ENCODE data around the gene TEX11.

DNA sequence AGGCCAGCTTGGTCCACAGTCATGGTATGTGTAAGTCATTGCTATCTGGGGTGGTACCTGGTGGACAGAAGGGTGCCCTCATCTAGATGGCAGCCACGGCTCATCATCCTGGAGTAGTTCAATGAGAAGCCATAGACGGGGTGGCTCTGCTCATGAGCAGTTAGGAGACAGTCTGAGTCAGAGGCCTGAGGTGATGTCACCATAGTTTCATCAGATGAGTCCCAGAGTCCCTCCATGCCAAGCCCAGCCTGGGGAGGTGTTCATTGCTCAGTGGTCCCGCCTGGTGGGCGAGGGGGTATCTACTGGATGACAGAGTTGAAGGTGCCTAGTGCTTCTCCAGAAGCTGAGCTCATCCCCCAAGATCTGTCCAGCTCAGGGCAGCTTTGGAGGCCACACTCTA lies 414.1 kb downstream of the TEX11 start:
- TF ChIP-seq, protein P1, sequence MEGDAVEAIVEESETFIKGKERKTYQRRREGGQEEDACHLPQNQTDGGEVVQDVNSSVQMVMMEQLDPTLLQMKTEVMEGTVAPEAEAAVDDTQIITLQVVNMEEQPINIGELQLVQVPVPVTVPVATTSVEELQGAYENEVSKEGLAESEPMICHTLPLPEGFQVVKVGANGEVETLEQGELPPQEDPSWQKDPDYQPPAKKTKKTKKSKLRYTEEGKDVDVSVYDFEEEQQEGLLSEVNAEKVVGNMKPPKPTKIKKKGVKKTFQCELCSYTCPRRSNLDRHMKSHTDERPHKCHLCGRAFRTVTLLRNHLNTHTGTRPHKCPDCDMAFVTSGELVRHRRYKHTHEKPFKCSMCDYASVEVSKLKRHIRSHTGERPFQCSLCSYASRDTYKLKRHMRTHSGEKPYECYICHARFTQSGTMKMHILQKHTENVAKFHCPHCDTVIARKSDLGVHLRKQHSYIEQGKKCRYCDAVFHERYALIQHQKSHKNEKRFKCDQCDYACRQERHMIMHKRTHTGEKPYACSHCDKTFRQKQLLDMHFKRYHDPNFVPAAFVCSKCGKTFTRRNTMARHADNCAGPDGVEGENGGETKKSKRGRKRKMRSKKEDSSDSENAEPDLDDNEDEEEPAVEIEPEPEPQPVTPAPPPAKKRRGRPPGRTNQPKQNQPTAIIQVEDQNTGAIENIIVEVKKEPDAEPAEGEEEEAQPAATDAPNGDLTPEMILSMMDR (IDR thresholded peaks at IDR 0.05; ENCODE audit: low read depth, low read length) = no peak
- no peak for TF ChIP-seq EZH2phosphoT487 (IDR thresholded peaks at IDR 0.05; ENCODE audit: low read depth)

Data from OCI-LY3 (cell line).